ENCODE measurements around the gene GORASP2. TPM values are rescaled to one million over a fixed set of nuclear protein-coding genes. Genes with fewer than 3 reads are reported as not detected.

Gene GORASP2
- total RNA-seq, 1 donor from 2014 or later, result 99.5 TPM

DNA sequence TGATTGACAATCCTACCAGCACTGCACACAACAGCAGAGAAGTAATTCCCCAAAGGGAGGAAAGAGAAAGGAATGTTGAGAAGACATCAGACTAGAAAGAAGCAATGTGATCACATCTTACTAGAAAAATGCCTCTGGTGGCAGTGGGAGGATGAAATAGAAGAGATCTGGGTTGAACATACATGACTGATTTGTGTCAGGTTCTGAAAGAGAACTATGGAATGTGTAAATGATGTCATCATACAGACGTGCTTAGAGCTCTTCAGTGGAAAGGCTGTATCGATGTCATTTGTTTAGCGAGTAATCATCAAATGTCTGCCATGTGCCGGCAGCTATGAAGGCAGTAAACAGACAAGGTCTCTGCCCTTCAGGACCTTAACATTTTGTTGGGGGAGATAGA is 24.9 kb downstream of the GORASP2 start:
- Mint-ChIP-seq H3K27ac (no peak overlapping the region), H3K4me3 (no peak overlapping the region), H3K9me3 (no peaks in the 10 kb centered on the region), H3K4me1 (ENCODE audit: low read depth) (no peaks in the 10 kb centered on the region), H3K36me3 (ENCODE audit: low read depth) (peaks cover 51% of the 10 kb centered on the region), H3K27me3 (ENCODE audit: insufficient read depth) (no peaks in the 10 kb centered on the region)
- no peak for DNase-seq (ENCODE audit: low spot score)
- intact Hi-C loops (cut with micrococcal nuclease), result no loop called here

DNA sequence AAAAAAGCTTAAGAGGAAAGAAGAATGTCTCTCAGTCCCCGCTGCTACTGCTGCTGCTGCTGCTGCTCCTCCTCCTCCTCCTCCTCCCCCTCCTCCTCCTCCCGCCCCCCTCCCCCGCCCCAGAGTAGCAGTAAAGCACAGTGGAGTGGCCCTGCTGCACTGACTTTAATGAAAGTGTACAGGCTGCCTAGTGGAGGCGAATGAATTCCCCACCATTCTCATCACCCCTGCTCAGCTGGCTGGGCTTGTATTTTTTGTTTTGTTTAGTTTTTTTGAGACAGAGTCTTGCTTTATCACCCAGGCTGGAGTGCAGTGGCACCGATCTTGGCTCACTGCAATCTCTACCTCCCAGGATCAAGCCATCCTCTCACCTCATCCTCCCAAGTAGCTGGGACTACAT is 34.3 kb downstream of the GORASP2 start:
- H3K4me1 Mint-ChIP-seq (ENCODE audit: low read depth), result no peaks in the 10 kb centered on the region
- no peak overlapping the region for H3K4me3 Mint-ChIP-seq
- no peaks in the 10 kb centered on the region for H3K9me3 Mint-ChIP-seq
- H3K27ac Mint-ChIP-seq, result no peak overlapping the region
- DNase-seq (ENCODE audit: low spot score), result no peak
- intact Hi-C loops (cut with micrococcal nuclease), result no loop called here
- peaks cover 50% of the 10 kb centered on the region for H3K36me3 Mint-ChIP-seq (ENCODE audit: low read depth)
- H3K27me3 Mint-ChIP-seq (ENCODE audit: insufficient read depth), result no peaks in the 10 kb centered on the region

GRCh38 chr2:170965446-170966225 is 36.6 kb downstream of the GORASP2 start:
- H3K27me3 Mint-ChIP-seq (ENCODE audit: insufficient read depth), result no peaks in the 10 kb centered on the region
- no peaks in the 10 kb centered on the region for H3K4me1 Mint-ChIP-seq (ENCODE audit: low read depth)
- no peaks in the 10 kb centered on the region for H3K9me3 Mint-ChIP-seq
- H3K36me3 Mint-ChIP-seq (ENCODE audit: low read depth), result peaks cover 44% of the 10 kb centered on the region
- no peak overlapping the region for H3K4me3 Mint-ChIP-seq
- intact Hi-C loops (cut with micrococcal nuclease), result no loop called here
- H3K27ac Mint-ChIP-seq, result no peak overlapping the region
- DNase-seq (ENCODE audit: low spot score), result no peak

DNA sequence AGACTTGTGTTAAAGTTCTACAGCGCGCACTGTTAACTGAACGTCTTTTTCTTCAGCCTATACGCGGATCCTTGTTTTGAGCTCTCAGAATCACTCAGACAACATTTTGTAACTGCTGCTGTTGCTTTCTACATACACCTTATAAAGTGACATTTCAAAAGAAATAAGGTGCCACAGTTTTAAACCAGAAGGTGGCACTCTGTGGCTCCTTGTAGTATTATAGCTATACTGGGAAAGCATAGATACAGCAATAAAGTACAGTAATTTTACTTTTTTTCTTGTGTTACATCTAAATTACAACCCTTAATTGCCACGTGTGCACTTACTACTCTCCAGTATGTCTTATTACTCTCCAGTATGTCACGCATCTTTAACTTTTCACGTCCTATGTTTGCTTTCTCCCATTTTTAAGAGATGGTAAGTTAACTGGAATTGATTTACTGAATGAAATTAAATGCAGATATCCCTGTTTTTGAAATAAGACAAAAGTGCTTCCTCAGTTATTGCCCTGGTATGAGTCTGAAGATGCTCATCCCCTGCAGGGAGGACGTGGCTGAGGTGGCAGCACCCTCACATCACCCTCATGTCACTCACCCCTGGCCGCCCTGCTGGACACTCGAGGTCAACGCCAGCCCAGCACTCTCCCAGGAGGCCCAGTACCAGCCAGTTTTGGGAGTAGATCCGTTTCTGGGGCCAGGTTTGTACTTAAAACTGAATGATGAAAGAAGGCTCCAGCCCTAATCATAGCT is 37.8 kb downstream of the GORASP2 start:
- peaks cover 38% of the 10 kb centered on the region for H3K36me3 Mint-ChIP-seq (ENCODE audit: low read depth)
- no peaks in the 10 kb centered on the region for H3K9me3 Mint-ChIP-seq
- no peaks in the 10 kb centered on the region for H3K4me1 Mint-ChIP-seq (ENCODE audit: low read depth)
- intact Hi-C loops (cut with micrococcal nuclease), result no loop called here
- DNase-seq (ENCODE audit: low spot score), result no peak
- no peak overlapping the region for H3K27ac Mint-ChIP-seq
- no peaks in the 10 kb centered on the region for H3K27me3 Mint-ChIP-seq (ENCODE audit: insufficient read depth)
- no peak overlapping the region for H3K4me3 Mint-ChIP-seq

DNA sequence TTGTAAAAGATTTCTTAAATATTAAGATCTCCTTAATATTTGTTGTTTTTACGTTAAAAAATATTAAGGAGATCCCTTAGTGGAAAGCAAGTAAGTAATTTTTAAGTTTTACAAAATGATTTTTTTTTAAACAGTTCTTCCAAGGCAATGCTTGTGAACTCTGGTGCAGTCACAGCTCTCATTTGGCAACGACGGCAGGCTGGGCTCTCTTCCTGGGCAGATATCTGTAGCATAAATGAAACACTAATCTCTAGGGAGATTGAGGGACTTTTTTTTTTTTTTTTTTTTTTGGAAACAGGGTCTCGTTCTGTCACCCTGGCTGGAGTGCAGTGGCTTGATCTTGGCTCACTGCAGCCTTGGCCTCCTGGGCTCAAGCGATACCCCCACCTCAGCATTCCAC is 38.5 kb downstream of the GORASP2 start:
- Mint-ChIP-seq H3K27me3 (ENCODE audit: insufficient read depth) (no peaks in the 10 kb centered on the region), H3K4me3 (no peak overlapping the region), H3K4me1 (ENCODE audit: low read depth) (peaks cover 4% of the 10 kb centered on the region), H3K36me3 (ENCODE audit: low read depth) (peaks cover 35% of the 10 kb centered on the region), H3K9me3 (no peaks in the 10 kb centered on the region), H3K27ac (no peak overlapping the region)
- intact Hi-C loops (cut with micrococcal nuclease), result no loop called here
- no peak for DNase-seq (ENCODE audit: low spot score)

DNA sequence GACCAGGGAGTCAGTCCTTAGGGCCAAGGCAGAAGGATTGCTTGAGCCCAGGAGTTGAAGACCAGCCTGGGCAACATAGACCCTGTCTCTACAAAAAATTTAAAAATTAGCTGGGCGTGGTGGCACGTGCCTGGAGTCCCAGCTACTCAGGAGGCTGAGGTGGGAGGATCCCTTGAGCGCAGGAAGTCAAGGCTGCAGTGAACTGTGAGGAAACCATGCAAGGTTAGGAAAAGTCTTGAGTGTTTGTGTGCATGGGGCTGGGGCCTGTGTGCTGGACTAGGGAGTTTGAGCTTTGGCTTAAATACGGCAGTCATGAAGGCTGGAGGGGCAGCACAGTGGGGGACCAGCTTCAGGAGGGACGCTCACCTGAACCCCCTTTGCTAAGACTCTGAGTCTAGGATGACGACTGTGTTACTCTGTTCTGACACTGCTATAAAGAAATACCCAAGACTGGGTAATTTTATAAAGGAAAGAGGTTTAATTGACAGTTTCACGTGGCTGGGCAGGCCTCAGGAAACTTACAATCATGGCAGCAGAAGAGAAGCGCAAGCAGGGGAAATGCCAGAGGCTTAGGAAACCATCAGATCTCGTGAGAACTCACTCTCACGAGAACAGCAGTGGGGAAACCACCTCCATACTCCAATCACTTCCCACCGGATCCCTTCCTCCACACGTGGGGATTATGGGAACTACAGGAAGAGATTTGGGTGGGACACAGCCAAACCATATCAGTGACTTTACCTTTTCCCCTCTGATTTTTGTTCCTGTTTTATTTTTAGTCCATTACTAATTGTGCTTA is 39.4 kb downstream of the GORASP2 start:
- Mint-ChIP-seq H3K9me3 (no peaks in the 10 kb centered on the region), H3K36me3 (ENCODE audit: low read depth) (peaks cover 32% of the 10 kb centered on the region), H3K4me3 (no peak overlapping the region), H3K27me3 (ENCODE audit: insufficient read depth) (no peaks in the 10 kb centered on the region), H3K27ac (no peak overlapping the region), H3K4me1 (ENCODE audit: low read depth) (peaks cover 11% of the 10 kb centered on the region)
- intact Hi-C loops (cut with micrococcal nuclease), result no loop called here
- DNase-seq (ENCODE audit: low spot score), result no peak

- no peak for DNase-seq (ENCODE audit: low spot score)
- Mint-ChIP-seq H3K27me3 (ENCODE audit: insufficient read depth) (no peaks in the 10 kb centered on the region), H3K36me3 (ENCODE audit: low read depth) (peaks cover 31% of the 10 kb centered on the region), H3K27ac (no peak overlapping the region), H3K4me1 (ENCODE audit: low read depth) (peaks cover 12% of the 10 kb centered on the region), H3K9me3 (no peaks in the 10 kb centered on the region), H3K4me3 (no peak overlapping the region)
- intact Hi-C loops (cut with micrococcal nuclease), result no loop called here
Measured at GRCh38 chr2:170969030-170969429, 40.0 kb downstream of the GORASP2 start.

DNA sequence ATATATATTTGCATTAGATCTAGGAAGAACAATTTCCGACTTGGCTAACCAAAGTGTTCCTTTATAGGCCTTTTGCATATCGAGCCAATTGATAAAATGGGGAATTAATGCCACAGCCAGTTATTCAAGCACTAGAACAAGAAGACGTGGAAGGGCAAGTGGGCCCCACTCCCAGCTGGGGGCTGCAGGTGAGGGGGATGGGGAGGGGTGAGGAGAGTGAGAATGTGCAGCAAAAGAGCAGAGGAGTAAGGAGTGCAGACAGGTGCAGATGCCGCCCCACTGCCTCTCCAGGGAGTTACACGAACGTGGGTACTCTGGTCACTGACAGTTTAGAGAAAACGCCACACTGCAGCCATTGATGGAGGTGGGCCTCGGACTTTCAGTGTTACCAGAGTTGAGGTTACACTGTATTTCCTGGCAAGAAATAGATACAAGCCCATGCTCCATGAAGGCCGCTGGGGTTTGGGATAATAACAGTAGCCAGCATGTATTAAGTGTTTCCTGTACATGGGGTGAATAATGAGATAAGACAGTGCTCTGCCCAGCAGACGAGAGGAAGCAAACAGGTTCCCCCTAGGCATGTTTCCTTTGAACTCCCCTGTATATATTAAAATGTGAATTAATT is 40.9 kb downstream of the GORASP2 start:
- H3K4me3 Mint-ChIP-seq, result no peak overlapping the region
- H3K27me3 Mint-ChIP-seq (ENCODE audit: insufficient read depth), result no peaks in the 10 kb centered on the region
- H3K9me3 Mint-ChIP-seq, result no peaks in the 10 kb centered on the region
- peaks cover 16% of the 10 kb centered on the region for H3K4me1 Mint-ChIP-seq (ENCODE audit: low read depth)
- intact Hi-C loops (cut with micrococcal nuclease), result loop anchor here (5.0 kb wide), 1 partner anchor 717 kb away; the partner anchor contains the start of gene DYNC1I2
- DNase-seq (ENCODE audit: low spot score), result no peak
- peaks cover 27% of the 10 kb centered on the region for H3K36me3 Mint-ChIP-seq (ENCODE audit: low read depth)
- no peak overlapping the region for H3K27ac Mint-ChIP-seq

DNA sequence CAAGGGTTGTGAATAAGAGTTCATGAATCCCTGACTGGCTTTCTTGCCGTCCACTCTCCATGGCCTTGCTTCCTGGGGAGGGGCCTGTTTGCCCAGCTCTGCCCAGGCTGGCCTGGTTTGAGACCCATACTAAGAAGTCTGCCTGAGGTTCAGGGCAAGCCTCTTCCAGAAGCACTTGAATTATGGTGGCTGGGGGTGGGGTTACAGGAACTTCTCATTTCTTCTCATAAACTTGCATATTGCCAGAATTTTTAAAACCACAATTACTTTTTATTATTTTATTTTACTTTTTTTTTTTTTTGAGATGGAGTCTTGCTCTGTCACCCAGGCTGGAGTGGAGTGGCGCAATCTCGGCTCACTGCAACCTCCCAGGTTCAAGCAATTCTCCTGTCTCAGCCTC is 42.0 kb downstream of the GORASP2 start:
- intact Hi-C loops (cut with micrococcal nuclease), result loop anchor here (5.0 kb wide), 1 partner anchor 716 kb away; the partner anchor contains the start of gene DYNC1I2
- Mint-ChIP-seq H3K9me3 (no peaks in the 10 kb centered on the region), H3K27me3 (ENCODE audit: insufficient read depth) (no peaks in the 10 kb centered on the region), H3K36me3 (ENCODE audit: low read depth) (peaks cover 16% of the 10 kb centered on the region), H3K27ac (no peak overlapping the region), H3K4me3 (no peak overlapping the region), H3K4me1 (ENCODE audit: low read depth) (peaks cover 16% of the 10 kb centered on the region)
- DNase-seq (ENCODE audit: low spot score), result no peak

DNA sequence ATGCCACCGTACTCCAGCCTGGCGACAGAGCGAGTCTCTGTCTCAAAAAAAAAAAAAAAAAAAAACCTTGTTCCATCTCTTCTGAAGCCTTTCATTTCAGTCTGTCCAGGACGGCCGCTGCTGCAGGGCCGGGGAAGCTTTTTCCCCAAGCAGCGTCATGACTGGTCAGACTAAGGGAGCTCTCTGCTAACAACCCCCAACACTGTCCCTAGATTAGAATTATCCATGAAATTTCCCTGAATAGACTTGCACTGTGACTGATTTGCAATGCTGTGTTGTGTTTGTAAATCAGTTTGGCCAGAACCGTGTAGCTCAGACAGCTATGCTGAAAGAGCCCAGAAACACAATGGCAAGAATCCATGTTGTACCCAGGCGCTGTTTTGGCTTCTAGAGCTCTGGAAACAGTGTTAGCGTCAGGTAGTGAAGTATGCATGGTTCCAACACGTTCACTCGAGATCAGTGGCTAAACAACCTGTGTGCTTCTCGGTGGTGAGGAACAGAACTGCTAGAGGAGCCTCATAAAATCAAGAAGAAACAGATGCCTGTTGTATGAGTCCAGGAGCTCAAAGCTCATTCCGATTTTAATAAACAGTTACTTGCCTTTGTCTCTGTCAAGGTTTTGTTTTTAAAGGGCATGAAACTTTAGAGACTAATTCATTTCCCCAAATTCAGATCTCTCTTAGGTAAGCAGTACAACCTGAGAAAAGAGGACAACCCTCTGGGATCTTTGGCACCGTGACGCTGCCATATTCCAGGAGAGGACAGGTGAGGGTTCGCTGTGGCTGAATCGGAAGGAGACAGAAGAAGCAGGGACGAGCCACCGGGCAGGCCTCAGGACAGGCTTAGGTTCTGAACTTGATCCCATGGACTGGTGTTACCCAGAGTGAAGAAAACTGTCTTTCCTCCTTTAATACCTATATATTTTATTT is 43.5 kb downstream of the GORASP2 start:
- Mint-ChIP-seq H3K4me3 (peak overlapping the region; percentile 68), H3K27me3 (ENCODE audit: insufficient read depth) (no peaks in the 10 kb centered on the region), H3K36me3 (ENCODE audit: low read depth) (peaks cover 6% of the 10 kb centered on the region), H3K9me3 (no peaks in the 10 kb centered on the region), H3K27ac (peak overlapping the region; percentile 72), H3K4me1 (ENCODE audit: low read depth) (peaks cover 16% of the 10 kb centered on the region)
- no peak for DNase-seq (ENCODE audit: low spot score)
- intact Hi-C loops (cut with micrococcal nuclease), result loop anchor here (1.0 to 5.0 kb wide), 9 partner anchors 44 to 715 kb away; partner anchors contain the start of genes DCAF17 and DYNC1I2

GRCh38 chr2:170973225-170973491 is 44.1 kb downstream of the GORASP2 start:
- Mint-ChIP-seq H3K4me1 (ENCODE audit: low read depth) (peaks cover 16% of the 10 kb centered on the region), H3K9me3 (no peaks in the 10 kb centered on the region), H3K36me3 (ENCODE audit: low read depth) (peaks cover 6% of the 10 kb centered on the region), H3K4me3 (peak overlapping the region; percentile 68), H3K27ac (no peak overlapping the region), H3K27me3 (ENCODE audit: insufficient read depth) (no peaks in the 10 kb centered on the region)
- no peak for DNase-seq (ENCODE audit: low spot score)
- intact Hi-C loops (cut with micrococcal nuclease), result loop anchor here (1.0 to 5.0 kb wide), 9 partner anchors 45 to 714 kb away; partner anchors contain the start of genes DCAF17 and DYNC1I2
